Transverse colon (tissue), 4 donors: ENCODE data around the gene PRPF19.

Source experiments
- CTCF ChIP-seq, 5 experiments: fragments of 200-600 bp in 3 of 5; fragments of 450-650 bp in 2 of 5; sonication (generic) in 3 of 5; IDR thresholded peaks; 1 replicate in 2 of 5; 2 replicates in 3 of 5; pipeline ENCODE4 v1.5.1; 2016 to 2017; ENCODE audit warnings: antibody characterized with exemption in 5 of 5, inconsistent platforms in 3 of 5, mild to moderate bottlenecking in 2 of 5, moderate library complexity in 1 of 5
- POLR2A ChIP-seq: fragments of 450-650 bp; IDR thresholded peaks from one replicate; pipeline ENCODE4 v1.6.1; 2016; ENCODE audit warnings: antibody characterized with exemption, mild to moderate bottlenecking, moderate library complexity
- POLR2AphosphoS5 ChIP-seq, 3 donors: sonication (generic); formaldehyde crosslinking; IDR thresholded peaks; one replicate each; pipeline ENCODE4 v1.6.1; 2016; ENCODE audit warnings: antibody characterized with exemption in 3 of 3

- TF ChIP-seq CTCF (IDR thresholded peaks at IDR 0.05) (no peak), POLR2AphosphoS5 (IDR thresholded peaks at IDR 0.05) (no peak), POLR2A (no peak)
Observed at GRCh38 chr11:60918939-60919265, 12.5 kb upstream of the PRPF19 start.
